HEK293T (cell line): ENCODE measurements around the gene MTERF1.

Experiments used
- ARNT ChIP-seq: fragments of 450-650 bp; IDR thresholded peaks from 2 replicates; pipeline ENCODE4 v1.6.1; 2017; ENCODE audit warnings: mild to moderate bottlenecking
- BHLHE40 ChIP-seq: fragments of 450-650 bp; IDR thresholded peaks from 2 replicates; pipeline ENCODE4 v1.6.1; 2016; ENCODE audit warnings: mild to moderate bottlenecking, moderate library complexity, borderline replicate concordance
- CTBP1 ChIP-seq: fragments of 450-650 bp; IDR thresholded peaks from 2 replicates; pipeline ENCODE4 v1.6.1; 2016; ENCODE audit warnings: borderline replicate concordance
- ELF4 ChIP-seq: fragments of 450-650 bp; IDR thresholded peaks from 2 replicates; pipeline ENCODE4 v1.6.1; 2017; ENCODE audit warnings: antibody characterized with exemption
- FOXA1 ChIP-seq: fragments of 450-650 bp; IDR thresholded peaks from 2 replicates; pipeline ENCODE4 v1.6.1; 2016; ENCODE audit warnings: mild to moderate bottlenecking
- FOXK2 ChIP-seq: fragments of 450-650 bp; IDR thresholded peaks from 2 replicates; pipeline ENCODE4 v1.6.1; 2016; ENCODE audit warnings: mild to moderate bottlenecking
- FOXM1 ChIP-seq: fragments of 450-650 bp; IDR thresholded peaks from 2 replicates; pipeline ENCODE4 v1.6.1; 2017; ENCODE audit warnings: mild to moderate bottlenecking, borderline replicate concordance
- HDGF ChIP-seq: fragments of 450-650 bp; IDR thresholded peaks from 2 replicates; pipeline ENCODE4 v1.6.1; 2017; ENCODE audit warnings: antibody characterized with exemption, borderline replicate concordance
- NFRKB ChIP-seq: fragments of 450-650 bp; IDR thresholded peaks from 2 replicates; pipeline ENCODE4 v1.6.1; 2016; ENCODE audit warnings: mild to moderate bottlenecking, moderate library complexity
- SP1 ChIP-seq: fragments of 450-650 bp; IDR thresholded peaks from 2 replicates; pipeline ENCODE4 v1.6.1; 2017
- SUZ12 ChIP-seq: fragments of 450-650 bp; IDR thresholded peaks from 2 replicates; pipeline ENCODE4 v1.6.1; 2016; ENCODE audit warnings: mild to moderate bottlenecking
- TF ChIP-seq, protein P1 (sequence below): fragments of 450-650 bp; IDR thresholded peaks from 2 replicates; pipeline ENCODE4 v1.6.1; 2016

DNA sequence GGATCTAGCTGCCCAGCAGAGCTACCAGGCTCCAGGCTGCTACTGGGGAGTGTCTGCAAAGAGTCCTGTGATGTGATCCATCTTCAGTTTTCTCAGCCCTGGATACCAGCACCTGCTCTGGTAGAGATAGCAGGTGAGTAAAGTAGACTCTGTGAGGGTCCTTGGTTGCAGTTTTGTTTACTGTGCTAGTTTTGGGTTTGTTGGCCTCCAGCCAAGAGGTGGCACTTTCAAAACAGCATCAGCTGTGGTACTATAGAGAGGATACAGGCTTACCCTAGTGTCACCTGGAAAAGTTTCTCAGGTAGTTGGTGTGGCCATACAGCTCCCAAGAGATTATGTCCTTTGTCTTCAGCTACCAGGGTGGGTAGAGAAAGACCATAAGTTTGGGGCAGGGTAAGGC is 56.3 kb downstream of the MTERF1 start:
- TF ChIP-seq SP1: no peak
- no peak for TF ChIP-seq SUZ12
- no peak for TF ChIP-seq ARNT
- TF ChIP-seq, protein P1, sequence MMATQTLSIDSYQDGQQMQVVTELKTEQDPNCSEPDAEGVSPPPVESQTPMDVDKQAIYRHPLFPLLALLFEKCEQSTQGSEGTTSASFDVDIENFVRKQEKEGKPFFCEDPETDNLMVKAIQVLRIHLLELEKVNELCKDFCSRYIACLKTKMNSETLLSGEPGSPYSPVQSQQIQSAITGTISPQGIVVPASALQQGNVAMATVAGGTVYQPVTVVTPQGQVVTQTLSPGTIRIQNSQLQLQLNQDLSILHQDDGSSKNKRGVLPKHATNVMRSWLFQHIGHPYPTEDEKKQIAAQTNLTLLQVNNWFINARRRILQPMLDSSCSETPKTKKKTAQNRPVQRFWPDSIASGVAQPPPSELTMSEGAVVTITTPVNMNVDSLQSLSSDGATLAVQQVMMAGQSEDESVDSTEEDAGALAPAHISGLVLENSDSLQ: no peak
- no peak for TF ChIP-seq FOXM1
- no peak for TF ChIP-seq NFRKB
- TF ChIP-seq ELF4: no peak
- TF ChIP-seq FOXA1: no peak
- TF ChIP-seq CTBP1: no peak
- no peak for TF ChIP-seq BHLHE40
- no peak for TF ChIP-seq FOXK2
- TF ChIP-seq HDGF: no peak
